Ramos (cell line): Measurements from ENCODE around the gene TBC1D26.
"Not testable (repeated sequence)": the region's sequence is repeated elsewhere in the genome, so short reads cannot be mapped to it uniquely, and the experiment has no call there.

Experiments used
- in situ Hi-C: fragments of 300-500 bp; cut with MboI; formaldehyde crosslinking; loops from one replicate; pipeline ENCODE4 v1.14.3; 2022; ENCODE audit warnings: low sequenced_read_pairs; ENCODE audit not compliant: unreplicated experiment

The TBC1D26 gene

GRCh38 chr17:15742051-15742795, 10.1 kb downstream of the TBC1D26 start:
- in situ Hi-C loops, result no loop called here

GRCh38 chr17:15742921-15743320, 10.8 kb downstream of the TBC1D26 start:
- in situ Hi-C loops, result no loop called here

GRCh38 chr17:15744074-15744676, 12.1 kb downstream of the TBC1D26 start:
- in situ Hi-C loops, result no loop called here

GRCh38 chr17:15744885-15745284, 12.8 kb downstream of the TBC1D26 start:
- in situ Hi-C loops, result no loop called here

GRCh38 chr17:15749403-15749802, 17.3 kb downstream of the TBC1D26 start:
- in situ Hi-C loops, result not testable (repeated sequence)

- in situ Hi-C loops, result not testable (repeated sequence)
Observed at GRCh38 chr17:15768865-15769533, 36.9 kb downstream of the TBC1D26 start.

GRCh38 chr17:15770679-15771078, 38.6 kb downstream of the TBC1D26 start:
- in situ Hi-C loops, result not testable (repeated sequence)

- in situ Hi-C loops, result no loop called here
Observed at GRCh38 chr17:15776871-15777270, 44.8 kb downstream of the TBC1D26 start.

GRCh38 chr17:15777297-15777696, 45.2 kb downstream of the TBC1D26 start:
- in situ Hi-C loops, result no loop called here

GRCh38 chr17:15777717-15778116, 45.6 kb downstream of the TBC1D26 start:
- in situ Hi-C loops, result no loop called here

- in situ Hi-C loops, result no loop called here
Observed at GRCh38 chr17:15779119-15779518, 47.0 kb downstream of the TBC1D26 start.

GRCh38 chr17:15780188-15780587, 48.1 kb downstream of the TBC1D26 start:
- in situ Hi-C loops, result no loop called here

- in situ Hi-C loops, result no loop called here
Observed at GRCh38 chr17:15782866-15783265, 50.8 kb downstream of the TBC1D26 start.

GRCh38 chr17:15783461-15783860, 51.4 kb downstream of the TBC1D26 start:
- in situ Hi-C loops, result no loop called here

- in situ Hi-C loops, result not testable (repeated sequence)
Observed at GRCh38 chr17:15784351-15784750, 52.3 kb downstream of the TBC1D26 start.

GRCh38 chr17:15787363-15788075, 55.4 kb downstream of the TBC1D26 start:
- in situ Hi-C loops, result not testable (repeated sequence)

GRCh38 chr17:15788365-15788764, 56.3 kb downstream of the TBC1D26 start:
- in situ Hi-C loops, result not testable (repeated sequence)
